CMK (cell line): ENCODE measurements around the gene AP3D1.

Experiments used
- DNase-seq: peaks from one replicate; pipeline ENCODE4 v3.0.0-alpha.2; 2010; ENCODE audit warnings: low read depth

AP3D1 gene

DNA sequence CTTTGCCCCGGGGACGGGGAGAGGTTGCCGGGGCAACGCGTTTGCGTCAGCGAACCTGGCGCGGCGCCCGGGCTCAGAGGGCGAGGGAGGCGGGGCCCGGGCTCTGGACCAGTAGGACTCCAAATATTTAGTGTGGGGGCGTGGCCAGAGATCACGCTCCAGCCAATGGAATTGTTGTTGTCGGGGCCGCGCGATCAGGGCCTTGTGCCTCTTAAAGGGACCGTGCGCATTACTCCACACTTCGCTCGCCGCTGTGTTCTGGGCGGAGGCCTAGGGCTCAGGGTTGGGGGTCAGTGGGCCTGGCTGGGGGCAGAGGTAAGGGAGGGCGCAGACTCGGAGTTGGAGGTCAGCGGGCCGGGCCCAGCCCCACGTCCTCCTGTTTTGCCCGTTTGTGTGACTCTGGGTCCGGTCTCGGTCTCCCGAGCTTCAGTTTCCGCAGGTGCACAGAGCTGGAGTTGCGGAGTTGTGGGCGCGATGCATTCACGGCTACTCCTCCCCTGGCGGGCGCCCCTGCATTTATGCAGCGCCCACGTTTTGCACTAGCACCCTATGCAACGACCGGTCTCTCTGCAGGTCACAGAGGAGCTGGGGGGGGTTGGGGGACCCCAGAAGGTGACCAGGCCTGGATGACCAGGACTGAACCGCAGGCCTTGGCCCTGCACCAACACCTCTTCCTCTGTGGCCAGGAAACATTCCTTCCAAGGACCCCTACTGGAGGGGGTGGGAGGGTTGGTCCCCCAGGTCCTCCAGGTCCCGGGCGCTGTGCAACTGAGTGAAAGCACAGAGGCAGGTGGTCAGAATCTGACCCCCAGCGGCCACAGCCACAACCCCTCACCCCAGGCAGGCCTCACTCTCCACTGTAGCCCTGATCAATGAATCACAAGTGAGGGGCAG lies 89.6 kb downstream of the AP3D1 start:
- peak; percentile 97 for DNase-seq

DNA sequence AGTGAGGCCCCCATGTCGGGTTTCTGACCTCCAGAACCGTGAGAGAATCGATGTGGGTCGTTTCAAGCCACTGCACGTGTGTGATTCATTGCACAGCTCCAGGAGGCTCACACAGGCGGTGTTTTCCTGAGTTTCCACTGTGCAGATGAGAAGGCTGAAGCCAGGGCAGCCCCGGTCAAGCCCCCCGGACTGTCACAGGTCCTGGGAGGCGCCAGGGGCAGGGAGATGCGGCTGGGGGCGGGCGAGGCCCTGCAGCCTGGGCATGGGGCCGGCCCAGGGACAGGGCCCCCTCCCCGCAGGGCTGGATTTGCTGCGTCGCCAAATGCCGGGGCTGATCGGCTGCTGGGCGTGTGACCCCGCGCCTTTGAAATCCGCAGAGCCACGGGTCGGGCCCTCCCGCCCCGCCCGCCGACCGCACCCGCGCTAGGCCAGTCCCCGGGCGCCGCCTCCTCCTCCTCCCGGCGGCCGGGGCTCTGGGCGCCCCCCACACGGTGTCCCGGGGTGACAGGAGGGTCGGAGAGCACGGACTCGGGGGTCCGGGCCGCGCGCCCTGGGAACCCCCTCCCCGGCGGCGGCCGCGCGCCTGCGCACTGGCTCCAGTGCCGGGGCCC lies 90.4 kb downstream of the AP3D1 start:
- no peak for DNase-seq

DNA sequence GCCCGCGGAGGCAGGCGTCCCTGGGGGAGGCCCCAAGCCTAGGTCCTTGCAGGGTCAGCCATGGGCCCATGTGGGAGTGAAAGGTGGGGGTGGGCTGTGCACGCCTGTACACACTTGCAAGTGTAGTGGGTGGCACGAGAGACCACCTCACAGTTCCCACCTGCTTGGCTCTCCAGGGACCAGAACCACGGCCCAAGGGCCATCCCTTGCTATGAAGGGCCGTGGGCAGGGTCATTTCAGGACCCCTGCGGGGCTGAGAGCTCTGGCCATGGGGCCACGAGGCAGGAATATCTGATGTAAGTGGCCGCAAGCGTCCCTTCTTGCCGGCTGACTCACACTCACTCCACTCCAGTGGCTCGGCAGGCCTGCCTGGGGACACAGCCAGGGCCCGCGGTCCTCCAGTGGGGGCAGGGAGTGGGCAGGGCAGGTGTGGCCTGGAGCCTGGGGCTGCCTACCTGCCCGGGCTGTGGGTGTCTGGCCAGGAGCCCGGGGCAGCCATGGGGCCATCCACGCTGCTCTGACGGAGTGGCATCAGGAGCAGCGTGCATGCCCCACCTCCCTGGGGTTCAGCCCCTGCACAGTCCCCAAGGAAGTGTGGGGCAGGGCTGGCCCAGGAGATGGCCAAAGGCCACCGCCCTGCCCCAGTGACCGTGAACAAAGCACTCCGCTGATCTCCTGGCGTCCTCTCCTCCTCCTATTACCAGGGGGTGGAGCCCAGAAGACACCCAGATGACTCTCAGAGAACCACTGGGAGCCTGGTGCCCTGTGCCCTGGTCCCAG lies 91.8 kb downstream of the AP3D1 start:
- no peak for DNase-seq

- DNase-seq, result no peak
Measured at GRCh38 chr19:2058570-2059421, 92.6 kb downstream of the AP3D1 start.

DNA sequence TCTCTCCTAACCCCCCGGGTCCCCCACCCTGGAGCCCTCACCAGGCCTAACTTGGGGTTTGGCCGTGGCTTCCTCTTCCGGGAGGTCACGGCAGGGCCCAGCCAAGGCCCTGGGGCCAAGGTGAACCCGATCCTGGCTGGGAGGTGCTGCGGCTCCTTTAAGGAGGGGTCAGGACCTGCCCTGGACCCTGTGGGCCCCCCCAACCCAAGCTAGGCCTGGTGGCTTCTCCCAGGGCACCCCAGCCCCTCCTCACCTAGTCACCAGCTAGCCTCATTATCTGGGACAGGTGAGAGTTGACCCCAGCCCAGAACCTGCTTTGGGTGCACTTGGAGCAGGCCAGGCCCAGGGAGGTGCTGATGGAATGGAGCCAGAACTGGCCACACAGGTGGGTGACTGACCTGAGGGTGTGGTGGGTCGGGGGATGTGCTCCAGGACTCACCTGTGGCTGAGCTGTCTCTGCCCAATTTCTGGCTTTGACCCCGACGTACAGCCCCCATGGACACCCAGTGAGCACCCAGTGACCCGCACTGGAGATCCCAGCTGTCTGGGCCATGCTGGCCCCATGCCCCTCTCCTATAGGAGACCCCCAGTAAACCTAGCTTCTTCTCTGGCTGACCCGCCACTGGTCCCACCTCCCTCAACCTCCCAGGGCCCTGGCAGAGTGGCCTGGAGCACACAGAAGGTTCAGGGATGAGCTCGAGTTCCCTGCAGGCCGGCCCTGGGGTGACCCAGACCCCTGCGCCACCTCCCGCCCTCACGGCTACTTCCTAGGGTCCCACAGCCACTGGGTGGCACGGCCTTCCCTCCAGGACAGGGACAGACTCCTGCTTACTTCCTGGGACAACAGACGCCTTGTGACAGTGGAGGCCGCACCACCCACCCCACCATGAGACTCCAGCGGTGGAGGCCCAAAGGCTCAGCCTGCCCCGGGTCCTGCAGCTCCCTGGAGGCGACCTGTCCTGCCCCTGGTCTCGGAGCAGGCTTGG lies 93.6 kb downstream of the AP3D1 start:
- DNase-seq, result no peak

DNA sequence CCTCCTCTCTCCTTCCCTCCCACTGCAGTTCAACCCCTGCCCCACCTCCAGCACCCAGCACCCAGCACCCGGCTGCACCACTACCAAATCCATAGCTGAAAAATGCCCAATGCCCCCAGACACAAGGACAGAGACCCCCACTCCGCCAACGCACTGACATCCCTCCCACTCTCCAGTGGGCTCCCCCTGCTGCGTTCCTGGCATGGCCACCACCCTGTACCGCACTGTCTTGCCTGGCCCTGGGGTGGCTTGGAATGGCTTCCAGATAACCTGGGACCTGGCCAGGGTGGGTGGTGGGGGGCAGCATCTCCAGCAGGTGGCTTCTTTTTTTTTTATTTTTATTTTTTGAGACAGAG lies 94.6 kb downstream of the AP3D1 start:
- no peak for DNase-seq

DNA sequence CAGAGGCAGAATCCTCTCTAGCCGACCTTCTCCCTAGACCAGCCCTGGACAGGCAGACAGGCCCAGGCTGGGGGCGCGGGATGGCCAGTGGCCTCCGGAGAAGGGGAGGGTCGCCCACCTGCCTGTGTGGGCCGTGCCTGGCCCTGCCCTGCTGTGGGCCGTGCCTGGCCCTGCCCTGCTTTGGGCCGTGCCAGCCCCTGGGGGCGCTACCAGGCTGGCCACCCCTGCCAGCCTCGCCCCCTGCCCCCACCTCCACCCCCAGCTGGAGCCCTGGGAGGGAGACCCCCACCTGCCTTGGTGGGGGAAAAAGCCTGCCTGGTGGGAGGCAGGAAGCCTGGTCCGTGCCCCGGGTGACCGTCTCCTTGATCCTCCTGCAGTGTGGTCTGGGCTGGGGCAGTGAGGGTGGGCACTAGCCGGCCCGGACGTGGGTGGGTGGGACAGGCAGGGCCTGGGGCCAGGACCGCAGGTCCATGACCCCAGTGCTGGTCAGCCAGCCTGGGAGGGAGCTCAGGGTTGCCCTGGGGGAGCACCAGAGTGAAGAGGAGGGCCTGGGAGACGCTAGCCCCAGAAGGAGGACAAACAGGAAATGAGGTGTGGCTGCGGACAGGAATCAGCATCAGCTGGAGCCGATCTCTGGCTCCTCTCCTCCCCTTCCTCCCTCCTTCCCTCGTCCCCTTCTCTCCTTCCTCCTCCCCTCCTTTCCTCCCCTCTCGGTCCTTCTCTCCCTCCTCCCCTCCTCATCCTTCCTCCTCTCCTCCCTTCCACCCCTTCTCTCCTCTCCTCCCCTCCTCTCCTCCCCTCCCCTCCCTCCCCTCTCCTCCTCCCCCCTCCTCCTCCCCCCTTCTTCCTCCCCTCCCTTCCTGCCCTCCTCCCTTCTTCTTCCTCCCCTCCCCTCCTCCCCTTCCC lies 95.2 kb downstream of the AP3D1 start:
- peak; percentile 94 for DNase-seq

GRCh38 chr19:2054763-2055162 lies 96.6 kb downstream of the AP3D1 start:
- no peak for DNase-seq

- no peak for DNase-seq
Measured at GRCh38 chr19:2053601-2054389, 97.6 kb downstream of the AP3D1 start.

DNA sequence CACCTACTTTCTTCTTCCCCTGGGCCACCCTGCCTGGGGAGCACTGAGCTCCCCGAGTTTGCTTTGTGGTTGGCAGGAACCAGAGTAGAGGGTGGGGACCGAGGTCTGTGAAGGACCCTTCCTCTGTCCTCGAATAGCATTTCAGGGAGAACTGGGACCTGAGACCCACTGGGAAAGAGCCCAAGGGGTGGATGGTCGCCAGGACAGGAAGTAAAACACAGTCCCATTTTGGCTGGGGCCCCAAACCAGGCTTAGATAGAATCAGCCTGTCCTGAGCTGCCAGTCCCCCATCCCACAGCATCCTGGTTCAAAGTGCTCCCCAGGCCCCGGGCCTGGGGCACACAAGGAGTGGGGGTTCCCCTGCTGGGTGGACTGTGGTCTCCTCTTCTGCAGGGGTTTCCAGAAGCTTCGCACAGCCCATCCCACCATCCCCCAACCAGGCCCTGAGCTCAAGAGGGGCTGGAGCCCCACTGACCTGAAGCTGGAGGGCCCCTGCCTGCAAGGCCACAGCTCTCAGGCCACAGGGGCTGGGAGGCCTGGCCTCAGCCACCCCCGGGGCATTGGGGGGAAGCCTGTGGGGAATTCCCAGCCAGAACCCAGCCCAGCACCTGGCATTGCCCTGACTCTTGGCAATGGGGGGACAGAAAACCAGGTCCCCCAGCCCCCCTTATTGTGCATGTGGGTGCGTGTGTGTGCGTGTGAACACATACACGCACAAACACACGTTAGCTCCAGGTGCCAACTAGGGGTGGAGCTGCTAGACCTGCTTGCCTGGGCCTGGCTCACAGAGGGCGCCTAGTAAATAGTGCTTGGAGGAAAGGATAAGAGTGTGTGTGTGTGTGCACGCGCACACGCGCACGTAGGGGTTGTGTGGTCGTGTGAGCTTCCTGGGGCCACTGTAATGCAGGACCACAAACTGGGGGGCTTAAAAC lies 99.3 kb downstream of the AP3D1 start:
- no peak for DNase-seq

DNA sequence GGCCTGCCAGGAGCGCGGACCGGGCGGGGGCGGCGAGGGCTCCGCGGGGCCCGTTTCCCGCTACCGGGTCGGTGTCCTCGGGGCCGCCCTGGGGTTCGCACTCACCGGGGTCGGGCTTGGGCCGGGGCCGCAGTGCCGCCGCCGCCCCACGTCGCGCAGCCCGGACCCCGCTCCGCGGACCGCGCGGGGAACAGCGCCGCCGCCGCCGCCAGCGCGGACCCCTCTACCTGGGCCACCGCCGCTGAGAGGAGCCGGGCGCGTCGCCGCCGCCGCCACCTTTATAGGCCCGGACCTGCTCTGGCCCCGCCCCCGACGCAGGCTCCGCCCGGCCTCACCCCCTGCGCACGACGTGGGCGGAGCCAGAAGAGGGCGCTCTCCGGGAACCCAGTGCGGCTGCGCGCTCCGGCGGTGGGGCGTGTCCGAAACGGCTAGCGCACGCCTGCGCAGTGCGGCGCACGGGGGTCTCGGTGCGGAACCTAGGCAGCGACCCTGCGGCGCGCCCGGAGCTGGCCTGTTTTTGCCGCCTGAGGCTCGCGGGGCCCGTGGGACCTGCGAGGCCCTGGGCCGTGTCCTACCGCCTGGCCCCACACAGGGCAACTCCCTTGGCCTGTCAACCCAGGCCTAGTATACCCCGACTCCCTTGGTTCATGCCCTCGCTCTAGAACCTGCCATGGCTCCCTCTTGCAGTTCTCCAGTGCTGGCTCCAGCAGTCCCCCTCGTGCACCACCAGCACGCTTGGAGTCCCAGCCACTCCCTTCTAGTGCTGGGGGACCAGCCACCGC lies 100.2 kb downstream of the AP3D1 start, which contains the start of gene MKNK2:
Gene MKNK2 (minus strand): TSS at position 254 of the 782 bp plus-strand sequence. CDS start 393 bp downstream, outside the sequence.
- DNase-seq, result no peak
